ENCODE results near the gene SMC2.
A peak's percentile ranks its signal among the peaks of the same experiment; 100 is the strongest.

Gene SMC2

GRCh38 chr9:104093647-104094533 lies at the start of gene SMC2:
SMC2 (plus strand) TSS chr9:104094309; CDS start chr9:104095385, 1,076 bp downstream.
- peak; percentile 85 for DNase-seq (ENCODE audit: low read depth)

- no peak for DNase-seq (ENCODE audit: low read depth)
Observed at GRCh38 chr9:104068546-104068945, 25.6 kb upstream of the SMC2 start.

GRCh38 chr9:104069288-104069687 lies 24.8 kb upstream of the SMC2 start:
- no peak for DNase-seq (ENCODE audit: low read depth)

- no peak for DNase-seq (ENCODE audit: low read depth)
Observed at GRCh38 chr9:104071589-104071988, 22.5 kb upstream of the SMC2 start.

GRCh38 chr9:104073098-104073769 lies 20.9 kb upstream of the SMC2 start:
- DNase-seq (ENCODE audit: low read depth) = no peak

GRCh38 chr9:104073770-104074133 lies 20.4 kb upstream of the SMC2 start:
- no peak for DNase-seq (ENCODE audit: low read depth)

GRCh38 chr9:104074876-104075275 lies 19.2 kb upstream of the SMC2 start:
- no peak for DNase-seq (ENCODE audit: low read depth)

DNA sequence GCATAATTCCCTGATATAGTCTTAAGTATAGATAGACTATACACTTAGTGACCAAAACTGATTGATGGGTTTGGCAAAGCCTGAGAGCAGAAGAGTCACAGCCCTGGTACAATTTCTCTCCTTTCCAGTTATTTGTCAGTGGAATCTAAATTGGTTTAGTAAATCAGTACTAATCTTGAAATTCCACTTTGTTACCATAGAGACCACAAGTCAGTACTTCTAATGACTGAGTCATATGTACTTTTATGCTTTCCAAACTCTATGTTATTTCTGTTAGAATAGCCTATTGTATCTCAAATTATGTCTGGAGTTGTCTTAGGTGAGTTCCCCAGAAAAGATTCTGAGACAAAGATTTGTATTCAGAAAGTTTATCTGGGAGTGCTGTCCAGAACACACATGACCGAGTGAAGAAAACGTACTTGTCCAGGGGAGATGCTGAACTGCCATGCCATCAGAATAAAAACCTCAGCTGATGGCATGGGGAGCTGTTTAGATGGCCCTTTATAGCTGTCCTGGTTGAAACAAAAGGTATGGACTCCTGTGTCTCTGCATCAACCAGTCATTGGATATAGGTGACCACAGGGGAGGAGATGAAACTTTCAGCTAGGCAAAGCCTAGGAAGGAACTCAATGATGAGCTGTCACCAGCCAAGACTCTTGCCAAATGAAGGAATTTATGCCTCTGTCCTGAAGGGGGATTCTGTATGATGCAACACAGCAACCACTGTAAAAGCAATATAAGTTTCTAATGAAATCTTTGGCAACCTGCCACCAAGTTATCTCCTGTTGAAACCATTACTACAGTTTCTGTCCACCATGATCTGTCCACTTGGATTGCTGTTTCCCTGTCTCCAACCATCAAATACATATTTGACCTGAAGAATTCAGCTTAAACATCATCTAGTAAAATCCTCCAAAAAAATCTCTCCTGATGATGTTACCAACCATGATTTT lies 18.0 kb upstream of the SMC2 start:
- no peak for DNase-seq (ENCODE audit: low read depth)

GRCh38 chr9:104078596-104078995 lies 15.5 kb upstream of the SMC2 start:
- no peak for DNase-seq (ENCODE audit: low read depth)

DNA sequence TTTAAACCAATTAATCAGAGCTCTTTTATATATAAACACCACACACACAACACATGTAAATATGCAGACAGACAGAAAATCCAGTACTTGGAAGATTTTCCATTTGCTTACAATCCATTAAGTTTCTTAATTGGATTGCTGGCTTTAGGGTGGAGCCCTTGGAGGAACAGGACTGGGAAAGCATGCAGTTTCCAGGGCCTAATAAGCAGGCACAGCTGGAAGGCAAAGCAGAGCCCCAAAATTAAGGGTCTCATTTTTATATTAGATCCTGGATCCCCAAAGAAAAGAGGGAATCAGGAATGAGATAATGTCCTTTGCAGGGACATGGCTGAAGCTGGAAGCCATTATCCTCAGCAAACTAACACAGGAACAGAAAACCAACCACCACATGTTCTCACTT lies 13.1 kb upstream of the SMC2 start:
- DNase-seq (ENCODE audit: low read depth) = no peak

GRCh38 chr9:104082168-104082567 lies 11.9 kb upstream of the SMC2 start:
- no peak for DNase-seq (ENCODE audit: low read depth)

DNA sequence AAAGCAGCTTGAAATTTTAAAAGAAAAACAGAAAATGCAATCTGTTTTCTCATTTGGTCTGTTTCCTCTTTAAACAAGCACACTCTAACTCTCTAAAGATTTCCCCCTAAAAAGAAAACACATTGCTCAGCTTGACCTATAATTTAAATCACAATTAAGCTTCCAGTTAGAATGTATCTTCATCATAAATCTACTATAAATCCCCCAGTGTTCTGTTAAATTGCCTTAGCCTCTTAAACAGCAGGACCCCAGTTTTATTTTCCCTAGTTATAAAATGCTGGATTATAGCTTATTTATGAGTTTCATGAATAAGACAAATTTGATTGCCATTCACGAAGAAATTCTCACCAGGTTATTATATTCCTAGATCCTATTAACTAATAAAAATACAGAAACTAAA lies 8.6 kb upstream of the SMC2 start:
- no peak for DNase-seq (ENCODE audit: low read depth)

- DNase-seq (ENCODE audit: low read depth) = no peak
Observed at GRCh38 chr9:104087894-104088293, 6.2 kb upstream of the SMC2 start.

DNA sequence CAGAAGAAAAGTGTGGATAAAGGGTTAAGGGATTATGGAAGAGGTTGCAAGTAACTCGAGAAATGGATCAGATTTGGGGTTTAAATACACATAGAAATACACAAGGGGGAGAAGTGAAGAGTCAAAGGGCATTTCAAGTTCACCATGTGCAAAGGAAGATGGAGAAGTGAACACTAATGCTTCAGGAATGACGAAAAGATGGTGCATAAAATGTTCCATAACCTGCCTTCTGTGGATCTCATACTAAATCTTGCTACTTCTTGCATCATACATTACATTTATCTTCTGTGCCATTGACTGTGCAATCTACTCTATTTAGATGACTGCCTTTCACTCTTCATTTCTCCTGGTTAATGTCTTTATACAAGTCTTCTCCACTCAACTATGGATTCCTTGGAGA lies 5.7 kb upstream of the SMC2 start:
- no peak for DNase-seq (ENCODE audit: low read depth)

- no peak for DNase-seq (ENCODE audit: low read depth)
Observed at GRCh38 chr9:104090578-104090977, 3.5 kb upstream of the SMC2 start.

- no peak for DNase-seq (ENCODE audit: low read depth)
Observed at GRCh38 chr9:104091116-104091515, 3.0 kb upstream of the SMC2 start.

GRCh38 chr9:104091708-104092107 lies 2.4 kb upstream of the SMC2 start:
- DNase-seq (ENCODE audit: low read depth) = no peak

DNA sequence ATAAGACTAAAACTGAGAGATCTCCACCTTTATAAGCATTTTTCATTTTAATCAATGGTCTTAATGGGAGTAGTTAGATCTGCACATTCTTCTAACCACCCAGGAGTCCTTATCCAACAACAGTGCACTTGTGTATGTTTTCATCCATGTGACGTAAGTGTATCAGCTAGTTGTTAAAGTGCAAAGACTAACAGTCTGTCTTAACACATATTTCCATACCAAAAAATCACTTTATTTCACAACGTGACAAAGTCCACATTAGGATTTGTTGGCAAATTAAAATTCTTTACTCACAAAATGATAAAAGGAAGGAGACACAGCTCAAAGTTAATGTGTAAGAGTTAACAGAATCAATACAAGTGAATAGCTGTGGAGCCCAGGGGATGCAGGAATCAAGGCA lies 1.9 kb upstream of the SMC2 start:
- no peak for DNase-seq (ENCODE audit: low read depth)

DNA sequence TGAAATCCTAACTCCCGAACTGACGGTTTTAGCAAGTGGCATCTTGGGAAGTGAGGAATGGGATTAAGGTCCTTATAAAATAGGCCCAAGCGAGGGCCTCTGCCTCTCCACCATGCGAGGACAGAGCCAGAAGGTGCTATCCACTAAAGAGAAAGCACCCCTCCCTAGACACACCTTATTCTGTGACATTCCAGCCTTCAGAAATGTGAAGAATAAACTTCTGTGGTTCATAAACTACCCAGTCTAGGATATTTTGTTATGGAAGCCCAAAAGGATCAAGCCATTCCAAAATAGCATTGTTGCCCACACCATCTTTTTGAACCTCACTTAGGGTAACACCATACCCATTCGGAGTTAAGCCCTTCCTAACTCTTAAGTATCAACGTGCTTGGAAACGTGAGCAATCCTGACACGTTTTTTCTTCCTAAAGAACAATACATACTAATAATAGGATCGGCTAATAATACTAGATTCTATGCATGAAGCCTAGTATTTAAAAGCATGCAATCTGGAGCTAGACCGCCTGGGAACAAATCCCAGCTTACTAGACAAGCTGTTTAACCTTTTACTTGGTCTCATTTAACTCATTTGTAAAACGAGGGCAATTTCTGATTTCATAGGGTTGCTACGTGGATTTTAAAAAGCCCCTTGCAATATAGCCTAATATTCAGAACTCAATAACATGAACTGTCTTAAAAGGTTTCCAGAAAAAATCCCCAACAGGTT lies 1.1 kb upstream of the SMC2 start:
- no peak for DNase-seq (ENCODE audit: low read depth)

DNA sequence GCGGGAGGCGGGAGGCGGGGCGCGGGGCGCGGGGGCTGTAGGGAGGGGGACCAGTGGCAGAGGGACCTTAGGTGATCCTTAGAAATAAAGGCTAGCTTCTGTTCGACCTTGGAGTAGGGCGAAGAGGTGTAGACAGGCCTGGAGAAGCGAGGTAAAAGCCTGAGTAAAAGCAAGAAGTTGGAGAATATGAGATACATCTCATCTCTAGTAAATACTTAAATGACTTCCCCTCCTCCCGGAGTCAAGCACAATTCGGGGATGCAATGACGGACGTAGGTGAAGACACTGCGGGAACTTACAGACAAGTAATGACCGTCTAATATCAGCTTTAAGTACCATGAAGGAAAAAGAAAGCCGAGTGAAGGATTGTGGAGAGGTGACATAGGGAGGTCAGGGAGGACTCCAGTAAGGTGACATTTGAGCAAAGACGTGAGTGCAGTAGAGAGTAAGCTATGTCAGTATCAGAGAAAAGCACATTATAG lies 466 bp downstream of the SMC2 start:
- DNase-seq (ENCODE audit: low read depth) = no peak

GRCh38 chr9:104099630-104100029 lies 5.5 kb downstream of the SMC2 start:
- no peak for DNase-seq (ENCODE audit: low read depth)

- no peak for DNase-seq (ENCODE audit: low read depth)
Observed at GRCh38 chr9:104104360-104104759, 10.3 kb downstream of the SMC2 start.

Data from activated T-helper 1 cell treated with Interleukin-2 at 50 U/mL for 16 hours (primary cell).